Thyroid gland (tissue), 4 donors: ENCODE results near the gene CDK5RAP2.

Source experiments
- POLR2A ChIP-seq, 2 donors: fragments of 450-650 bp; IDR thresholded peaks; one replicate each; pipeline ENCODE4 v1.6.1; 2017; ENCODE audit warnings: antibody characterized with exemption in 2 of 2, mild to moderate bottlenecking in 2 of 2, moderate library complexity in 1 of 2
- TF ChIP-seq, protein P1 (sequence below), 6 experiments: fragments of 200-600 bp in 3 of 6; fragments of 450-650 bp in 3 of 6; sonication (generic) in 3 of 6; IDR thresholded peaks; one replicate each; pipeline ENCODE4 v1.5.1; 2016 to 2019; ENCODE audit warnings: antibody characterized with exemption in 6 of 6, mild to moderate bottlenecking in 2 of 6, inconsistent platforms in 1 of 6, moderate library complexity in 1 of 6

DNA sequence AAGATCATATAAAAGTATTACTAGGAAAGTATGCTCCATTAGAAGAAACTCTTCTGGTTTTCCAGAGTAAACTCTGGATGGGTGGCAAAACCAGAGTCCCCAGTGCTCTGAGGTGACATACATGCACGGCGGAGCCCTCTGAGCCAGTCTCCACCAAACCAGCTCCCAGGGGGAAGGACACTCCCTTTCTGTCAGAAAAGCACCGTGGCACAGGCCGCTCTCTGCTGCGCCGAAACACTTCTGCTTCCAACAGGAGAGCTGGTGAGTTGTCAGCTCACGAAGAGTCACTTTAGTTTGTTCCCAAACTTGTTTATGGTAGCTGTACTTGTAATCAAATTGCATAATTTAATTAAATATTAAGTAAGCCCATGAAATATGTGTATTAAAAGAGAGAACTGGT, 184.6 kb downstream of the CDK5RAP2 start:
- TF ChIP-seq, protein P1, sequence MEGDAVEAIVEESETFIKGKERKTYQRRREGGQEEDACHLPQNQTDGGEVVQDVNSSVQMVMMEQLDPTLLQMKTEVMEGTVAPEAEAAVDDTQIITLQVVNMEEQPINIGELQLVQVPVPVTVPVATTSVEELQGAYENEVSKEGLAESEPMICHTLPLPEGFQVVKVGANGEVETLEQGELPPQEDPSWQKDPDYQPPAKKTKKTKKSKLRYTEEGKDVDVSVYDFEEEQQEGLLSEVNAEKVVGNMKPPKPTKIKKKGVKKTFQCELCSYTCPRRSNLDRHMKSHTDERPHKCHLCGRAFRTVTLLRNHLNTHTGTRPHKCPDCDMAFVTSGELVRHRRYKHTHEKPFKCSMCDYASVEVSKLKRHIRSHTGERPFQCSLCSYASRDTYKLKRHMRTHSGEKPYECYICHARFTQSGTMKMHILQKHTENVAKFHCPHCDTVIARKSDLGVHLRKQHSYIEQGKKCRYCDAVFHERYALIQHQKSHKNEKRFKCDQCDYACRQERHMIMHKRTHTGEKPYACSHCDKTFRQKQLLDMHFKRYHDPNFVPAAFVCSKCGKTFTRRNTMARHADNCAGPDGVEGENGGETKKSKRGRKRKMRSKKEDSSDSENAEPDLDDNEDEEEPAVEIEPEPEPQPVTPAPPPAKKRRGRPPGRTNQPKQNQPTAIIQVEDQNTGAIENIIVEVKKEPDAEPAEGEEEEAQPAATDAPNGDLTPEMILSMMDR (IDR thresholded peaks at IDR 0.05): no peak
- no peak for TF ChIP-seq POLR2A (IDR thresholded peaks at IDR 0.05)
